B cell (primary cell): Measurements from ENCODE around the gene ZNF774. TPM values are rescaled to one million over a fixed set of nuclear protein-coding genes. Genes with fewer than 3 reads are reported as not detected.

Experiments
- ATAC-seq: fragments of 200-7000 bp; cut with Tn5 transposase; one replicate; pipeline ENCODE4 v1.10.0; 2021; ENCODE audit warnings: low read depth, mild to moderate bottlenecking, moderate number of reproducible peaks, moderate library complexity
- CTCF ChIA-PET: fragments of 350-600 bp; sonication (Branson Sonifier 250); formaldehyde crosslinking; loops from one replicate; lab custom pipeline; 2021; ENCODE audit warnings: antibody characterized with exemption, inconsistent platforms; lab: Charles Lee
- POLR2A ChIA-PET: fragments of 350-600 bp; sonication (Branson Sonifier 250); formaldehyde crosslinking; loops from one replicate; lab custom pipeline; 2021; ENCODE audit warnings: antibody characterized with exemption; lab: Charles Lee
- DNase-seq: peaks from one replicate; pipeline ENCODE4 v3.0.0; 2013
- H2AFZ ChIP-seq: 2 replicates; pipeline ENCODE4 v1.6.1; 2012; ENCODE audit warnings: mild to moderate bottlenecking, low read depth, low read length; ENCODE audit not compliant: insufficient read depth, poor library complexity, severe bottlenecking
- H3K27ac ChIP-seq, 2 donors: 1 replicate in 1 of 2; 2 replicates in 1 of 2; pipeline ENCODE4 v1.5.1; 2012 to 2013; ENCODE audit warnings: low read length in 2 of 2, mild to moderate bottlenecking in 2 of 2, moderate library complexity in 1 of 2
- H3K27me3 ChIP-seq, 4 experiments: fragments of 200-600 bp in 1 of 4; sonication (generic) in 1 of 4; replicated peaks in 1 of 4; 1 replicate in 2 of 4; 2 replicates in 2 of 4; pipeline versions ENCODE4 v1.6.1 to v1.7.0; 2013 to 2016; ENCODE audit warnings: low read length in 3 of 4, mild to moderate bottlenecking in 2 of 4, mixed read lengths in 1 of 4, moderate library complexity in 1 of 4; ENCODE audit not compliant: insufficient read depth in 4 of 4, control insufficient read depth in 3 of 4; ENCODE audit errors: control extremely low read depth in 1 of 4
- H3K36me3 ChIP-seq, 2 experiments: replicated peaks in 1 of 2; 1 replicate in 1 of 2; 2 replicates in 1 of 2; pipeline versions ENCODE4 v1.6.1 to v1.7.1; 2013; ENCODE audit warnings: low read length in 1 of 2; ENCODE audit not compliant: insufficient read depth in 2 of 2, control insufficient read depth in 1 of 2; ENCODE audit errors: control extremely low read depth in 1 of 2, extremely low read depth in 1 of 2
- H3K4me1 ChIP-seq, 2 donors: fragments of 200-600 bp in 1 of 2; sonication (generic) in 1 of 2; 1 replicate in 1 of 2; 2 replicates in 1 of 2; pipeline versions ENCODE4 v1.5.1 to v1.6.1; 2013 to 2017; ENCODE audit warnings: low read length in 2 of 2; ENCODE audit not compliant: control insufficient read depth in 2 of 2, insufficient read depth in 2 of 2
- H3K4me2 ChIP-seq: replicated peaks from 2 replicates; pipeline ENCODE3; 2012; ENCODE audit warnings: mild to moderate bottlenecking, low read depth, low read length; ENCODE audit not compliant: poor library complexity, severe bottlenecking
- H3K4me3 ChIP-seq, 5 experiments: fragments of 200-600 bp in 1 of 5; sonication (generic) in 1 of 5; 1 replicate in 3 of 5; 2 replicates in 2 of 5; pipeline versions ENCODE4 v1.5.1 to v1.7.0; 2011 to 2016; ENCODE audit warnings: low read length in 4 of 5, mild to moderate bottlenecking in 4 of 5, low read depth in 2 of 5, control low read depth in 1 of 5, moderate library complexity in 1 of 5; ENCODE audit not compliant: insufficient read depth in 1 of 5; ENCODE audit errors: control extremely low read depth in 1 of 5, extremely low read depth in 1 of 5
- H3K79me2 ChIP-seq: fragments of 200-600 bp; sonication (generic); one replicate; pipeline ENCODE4 v1.6.0; 2016; ENCODE audit warnings: low read length; ENCODE audit not compliant: control insufficient read depth, insufficient read depth
- H3K9ac ChIP-seq: fragments of 200-600 bp; sonication (generic); 2 replicates; pipeline ENCODE4 v1.6.1; 2017; ENCODE audit warnings: mild to moderate bottlenecking, low read length, moderate library complexity
- H3K9me3 ChIP-seq, 3 donors: one replicate each; pipeline versions ENCODE4 v1.6.1 to v1.7.1; 2013; ENCODE audit warnings: low read length in 2 of 3; ENCODE audit not compliant: control insufficient read depth in 2 of 3, insufficient read depth in 1 of 3; ENCODE audit errors: control extremely low read depth in 1 of 3
- H4K20me1 ChIP-seq: 2 replicates; pipeline ENCODE4 v1.6.0; 2012; ENCODE audit warnings: mild to moderate bottlenecking, low read length; ENCODE audit not compliant: insufficient read depth, control insufficient read depth, poor library complexity, severe bottlenecking
- H3K27ac Mint-ChIP-seq: one replicate; pipeline ENCODE4 v1.8.0; 2021; ENCODE audit warnings: mixed read lengths
- H3K27me3 Mint-ChIP-seq: one replicate; pipeline ENCODE4 v1.8.0; 2021; ENCODE audit warnings: mixed read lengths
- H3K4me1 Mint-ChIP-seq: one replicate; pipeline ENCODE4 v1.8.0; 2021; ENCODE audit warnings: mixed read lengths
- H3K4me3 Mint-ChIP-seq: one replicate; pipeline ENCODE4 v1.8.0; 2021; ENCODE audit warnings: mixed read lengths
- H3K9me3 Mint-ChIP-seq: one replicate; pipeline ENCODE4 v1.8.0; 2022; ENCODE audit warnings: mixed read lengths; ENCODE audit not compliant: insufficient read depth
- EZH2 ChIP-seq: IDR thresholded peaks from 2 replicates; pipeline ENCODE4 v1.6.1; 2012; ENCODE audit warnings: borderline replicate concordance, low read depth, mild to moderate bottlenecking, moderate library complexity, low read length; ENCODE audit not compliant: insufficient read depth, poor library complexity, severe bottlenecking
- WGBS: methylation state at CpG from one replicate; pipeline ENCODE4 v1.1.5; 2013; ENCODE audit warnings: missing lambda C conversion rate; ENCODE audit not compliant: insufficient coverage; 5-methylcytosine and 5-hydroxymethylcytosine counted together
- intact Hi-C: fragments of 100-400 bp; cut with micrococcal nuclease; formaldehyde crosslinking; loops from one replicate; pipeline ENCODE4 v1.10.0; 2022
- polyA plus RNA-seq: library from polyadenylated mRNA; depleted of rRNA; stranded (reverse); fragments of >200 nt; gene quantifications from 2 replicates; pipeline ENCODE4 v1.2.3, GENCODE V29; 2012
- total RNA-seq, 2 donors: library from RNA; stranded (reverse); fragments of 120-200 nt in 1 of 2; gene quantifications; 1 replicate in 1 of 2; 2 replicates in 1 of 2; pipeline versions ENCODE4 v1.2.3 to v1.2.4, GENCODE V29; 2013 to 2022
- TF ChIP-seq, protein P1 (sequence below): fragments of 200-600 bp; IDR thresholded peaks from one replicate; pipeline ENCODE4 v1.8.0; 2022; ENCODE audit warnings: antibody characterized with exemption, mild to moderate bottlenecking

The ZNF774 gene
- total and polyA plus RNA-seq, 2 donors (not counting 1 experiment from before 2014, with no cell fraction given) = 0.19 to 0.54 TPM

- Histone ChIP-seq H3K9ac (peak overlapping the region; percentile 91), H2AFZ (peak overlapping the region; percentile 58), H4K20me1 (peaks cover 30% of the 10 kb centered on the region), H3K4me3 (peak overlapping the region; percentile 72 to 93 (median 87)), H3K4me2 (peak overlapping the region; percentile 94), H3K36me3 (peaks cover 0 to 13% of the 10 kb centered on the region in 2 experiments), H3K79me2 (peaks cover 55% of the 10 kb centered on the region), H3K9me3 (no peaks in the 10 kb centered on the region), H3K27me3 (no peaks in the 10 kb centered on the region), H3K27ac (peak overlapping the region; percentile 91 to 95), H3K4me1 (peaks cover 26 to 29% of the 10 kb centered on the region in 2 donors)
- under 1% methylated on average over 44 of the region's 52 CpGs for WGBS
- DNase-seq (peak; percentile 87), ATAC-seq (peak; percentile 44)
- no peak for TF ChIP-seq EZH2
- TF ChIP-seq, protein P1, sequence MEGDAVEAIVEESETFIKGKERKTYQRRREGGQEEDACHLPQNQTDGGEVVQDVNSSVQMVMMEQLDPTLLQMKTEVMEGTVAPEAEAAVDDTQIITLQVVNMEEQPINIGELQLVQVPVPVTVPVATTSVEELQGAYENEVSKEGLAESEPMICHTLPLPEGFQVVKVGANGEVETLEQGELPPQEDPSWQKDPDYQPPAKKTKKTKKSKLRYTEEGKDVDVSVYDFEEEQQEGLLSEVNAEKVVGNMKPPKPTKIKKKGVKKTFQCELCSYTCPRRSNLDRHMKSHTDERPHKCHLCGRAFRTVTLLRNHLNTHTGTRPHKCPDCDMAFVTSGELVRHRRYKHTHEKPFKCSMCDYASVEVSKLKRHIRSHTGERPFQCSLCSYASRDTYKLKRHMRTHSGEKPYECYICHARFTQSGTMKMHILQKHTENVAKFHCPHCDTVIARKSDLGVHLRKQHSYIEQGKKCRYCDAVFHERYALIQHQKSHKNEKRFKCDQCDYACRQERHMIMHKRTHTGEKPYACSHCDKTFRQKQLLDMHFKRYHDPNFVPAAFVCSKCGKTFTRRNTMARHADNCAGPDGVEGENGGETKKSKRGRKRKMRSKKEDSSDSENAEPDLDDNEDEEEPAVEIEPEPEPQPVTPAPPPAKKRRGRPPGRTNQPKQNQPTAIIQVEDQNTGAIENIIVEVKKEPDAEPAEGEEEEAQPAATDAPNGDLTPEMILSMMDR = no peak
- Mint-ChIP-seq H3K4me3 (peak overlapping the region; percentile 92), H3K27me3 (no peaks in the 10 kb centered on the region), H3K4me1 (peaks cover 44% of the 10 kb centered on the region), H3K27ac (peak overlapping the region; percentile 99), H3K9me3 (no peaks in the 10 kb centered on the region)
- POLR2A ChIA-PET = interaction anchor here (0.6 to 1.9 kb wide), 14 partner anchors 8 to 604 kb away, joined by 3 to 7 read pairs (median 4); partner anchors contain the start of genes CIB1 and MAN2A2
- CTCF ChIA-PET = interaction anchor here (0.6 to 2.2 kb wide), 11 partner anchors 11 to 546 kb away, joined by 3 to 8 read pairs (median 4); partner anchors contain the start of genes UNC45A and ZNF774
- intact Hi-C loops = loop anchor here (1.0 to 10.0 kb wide), 8 partner anchors 12 to 547 kb away; partner anchors contain the start of genes BLM, GDPGP1, UNC45A and ZNF774
Measured at GRCh38 chr15:90388462-90389380, 36.6 kb downstream of the ZNF774 start.
